HK-2 (cell line): Measurements from ENCODE around the gene OPRM1.
"Not testable (repeated sequence)": the region's sequence is repeated elsewhere in the genome, so short reads cannot be mapped to it uniquely, and the experiment has no call there.

Experiments used
- DNase-seq: peaks from one replicate; pipeline ENCODE4 v3.0.0-alpha.2; 2018; ENCODE audit not compliant: unreplicated experiment

Gene OPRM1

GRCh38 chr6:154140743-154141142 is 101.7 kb downstream of the OPRM1 start:
- DNase-seq: no peak

- no peak for DNase-seq
These were observed 104.7 kb downstream of the OPRM1 start for GRCh38 chr6:154143753-154144152.

- DNase-seq: peak; percentile 25
These were observed 115.4 kb downstream of the OPRM1 start for GRCh38 chr6:154154389-154154967.

GRCh38 chr6:154156135-154156896 is 117.3 kb downstream of the OPRM1 start:
- peak; percentile 37 for DNase-seq

GRCh38 chr6:154157082-154157481 is 118.0 kb downstream of the OPRM1 start:
- DNase-seq: no peak

- DNase-seq: no peak
These were observed 118.7 kb downstream of the OPRM1 start for GRCh38 chr6:154157706-154158105.

GRCh38 chr6:154159126-154159525 is 120.1 kb downstream of the OPRM1 start:
- no peak for DNase-seq

- no peak for DNase-seq
These were observed 122.6 kb downstream of the OPRM1 start for GRCh38 chr6:154161689-154162088.

- no peak for DNase-seq
These were observed 125.4 kb downstream of the OPRM1 start for GRCh38 chr6:154164397-154164796.

GRCh38 chr6:154165478-154165877 is 126.4 kb downstream of the OPRM1 start:
- DNase-seq: no peak

GRCh38 chr6:154166140-154166539 is 127.1 kb downstream of the OPRM1 start:
- DNase-seq: no peak

GRCh38 chr6:154167126-154167525 is 128.1 kb downstream of the OPRM1 start:
- no peak for DNase-seq

- DNase-seq: peak; percentile 8
These were observed 130.3 kb downstream of the OPRM1 start for GRCh38 chr6:154169193-154169847.

GRCh38 chr6:154170106-154170505 is 131.1 kb downstream of the OPRM1 start:
- no peak for DNase-seq

- not testable (repeated sequence) for DNase-seq
These were observed 133.4 kb downstream of the OPRM1 start for GRCh38 chr6:154172393-154172792.

GRCh38 chr6:154179434-154179833 is 140.4 kb downstream of the OPRM1 start:
- DNase-seq: no peak

- DNase-seq: no peak
These were observed 148.2 kb downstream of the OPRM1 start for GRCh38 chr6:154187203-154187602.

- no peak for DNase-seq
These were observed 148.7 kb downstream of the OPRM1 start for GRCh38 chr6:154187714-154188113.

GRCh38 chr6:154196333-154196885 is 157.4 kb downstream of the OPRM1 start:
- DNase-seq: no peak

- DNase-seq: no peak
These were observed 158.3 kb downstream of the OPRM1 start for GRCh38 chr6:154197196-154197860.

- DNase-seq: not testable (repeated sequence)
These were observed 162.6 kb downstream of the OPRM1 start for GRCh38 chr6:154201688-154202087.

GRCh38 chr6:154202339-154202738 is 163.3 kb downstream of the OPRM1 start:
- DNase-seq: no peak
